K562 (cell line): ENCODE data around the gene UBE2O. TPM values are rescaled to one million over a fixed set of nuclear protein-coding genes. Genes with fewer than 3 reads are reported as not detected.
A peak's percentile ranks its signal among the peaks of the same experiment; 100 is the strongest.

Source experiments
- ATAC-seq: fragments of 200-7000 bp; cut with Tn5 transposase; 3 replicates; pipeline ENCODE4 v1.9.1; 2020; ENCODE audit warnings: moderate library complexity
- BruUV-seq: library from RNA; stranded (reverse); fragments of 400-500 nt; replicated peaks from 2 replicates; lab custom pipeline; 2021; lab: Mats Ljungman, UMichigan
- CTCF ChIA-PET: fragments of 300-600 bp; formaldehyde crosslinking; extraction: SDS; loops from one replicate; lab custom pipeline; 2021; ENCODE audit warnings: low intra/inter-chr PET ratio; lab: Yijun Ruan, JAX
- POLR2A ChIA-PET: fragments of 300-600, 350-650 bp; sonication (Branson Sonifier 250); formaldehyde crosslinking; extraction: SDS; loops from one replicate; lab custom pipeline; 2021; ENCODE audit warnings: antibody characterized with exemption, inconsistent platforms; lab: Yijun Ruan, JAX
- DNase-seq, 4 experiments: peaks; one replicate each; pipeline versions ENCODE4 v3.0.0 to v3.0.0-alpha.2; 2011 to 2018; ENCODE audit warnings: low spot score in 3 of 4, mixed read lengths in 3 of 4; ENCODE audit errors: extremely low read depth in 1 of 4
- FAIRE-seq: peaks from 2 replicates; lab custom pipeline; 2011; peaks lifted over from hg19 to GRCh38; lab: Jason Lieb, UNC
- H2AFZ ChIP-seq: 2 replicates; pipeline ENCODE4 v1.6.0; 2011; ENCODE audit warnings: low read depth, low read length, control low read depth, inconsistent platforms
- H3K27ac ChIP-seq: fragments of 200-600 bp; 3 replicates; pipeline ENCODE4 v1.8.0; 2011; ENCODE audit warnings: low read depth, mild to moderate bottlenecking, control low read depth, inconsistent platforms, low read length, moderate library complexity, mixed read lengths; ENCODE audit errors: extremely low read depth
- H3K27me3 ChIP-seq, 2 experiments: fragments of 300-600 bp in 1 of 2; 2 replicates in 1 of 2; 3 replicates in 1 of 2; pipeline versions ENCODE4 v1.6.0 to v1.8.0; 2011; ENCODE audit warnings: inconsistent platforms in 2 of 2, low read length in 2 of 2, mild to moderate bottlenecking in 1 of 2, mixed read lengths in 1 of 2, moderate library complexity in 1 of 2; ENCODE audit not compliant: control insufficient read depth in 2 of 2, insufficient read depth in 2 of 2
- H3K36me3 ChIP-seq: fragments of 300-600 bp; 3 replicates; pipeline ENCODE4 v1.8.0; 2011; ENCODE audit warnings: mild to moderate bottlenecking, low read length, inconsistent platforms; ENCODE audit not compliant: control insufficient read depth, insufficient read depth
- H3K4me1 ChIP-seq, 2 experiments: fragments of 200-600 bp in 1 of 2; replicated peaks in 1 of 2; 2 replicates in 1 of 2; 3 replicates in 1 of 2; pipeline versions ENCODE4 v1.5.1 to v1.8.0; 2011; ENCODE audit warnings: inconsistent platforms in 2 of 2, low read length in 2 of 2, mild to moderate bottlenecking in 1 of 2, mixed read lengths in 1 of 2, moderate library complexity in 1 of 2; ENCODE audit not compliant: control insufficient read depth in 2 of 2, insufficient read depth in 2 of 2
- H3K4me2 ChIP-seq: 2 replicates; pipeline ENCODE4 v1.6.1; 2011; ENCODE audit warnings: low read length, control low read depth, inconsistent platforms, mixed read lengths; ENCODE audit not compliant: insufficient read depth
- H3K4me3 ChIP-seq: fragments of 200-600 bp; sonication (generic), shearing (Covaris generic); 2 replicates; pipeline ENCODE4 v1.5.1; 2016; ENCODE audit warnings: control low read depth, inconsistent platforms
- H3K79me2 ChIP-seq: fragments of 200-600 bp; 3 replicates; pipeline ENCODE4 v1.8.0; 2011; ENCODE audit warnings: low read length, inconsistent platforms; ENCODE audit not compliant: control insufficient read depth, insufficient read depth
- H3K9ac ChIP-seq, 2 experiments: 2 replicates each; pipeline versions ENCODE4 v1.6.0 to v1.6.1; 2011; ENCODE audit warnings: low read depth in 2 of 2, low read length in 2 of 2, control low read depth in 1 of 2, inconsistent platforms in 1 of 2, mild to moderate bottlenecking in 1 of 2, mixed read lengths in 1 of 2; ENCODE audit not compliant: insufficient read depth in 1 of 2
- H3K9me1 ChIP-seq: one replicate; pipeline ENCODE4 v1.6.0; 2011; ENCODE audit warnings: inconsistent platforms, mild to moderate bottlenecking, low read length, moderate library complexity; ENCODE audit not compliant: control insufficient read depth, insufficient read depth
- H3K9me3 ChIP-seq: replicated peaks from 2 replicates; pipeline ENCODE4 v1.5.1; 2011; ENCODE audit warnings: low read depth, low read length, inconsistent platforms; ENCODE audit not compliant: control insufficient read depth, insufficient read depth
- H4K20me1 ChIP-seq: replicated peaks from 2 replicates; pipeline ENCODE4 v1.6.1; 2011; ENCODE audit warnings: low read length, inconsistent platforms, mixed read lengths; ENCODE audit not compliant: control insufficient read depth, insufficient read depth
- CEBPG ChIP-seq, 3 experiments: fragments of 200-800 bp in 1 of 3; sonication (Bioruptor generic) in 1 of 3; sonication (generic) in 1 of 3; formaldehyde crosslinking in 1 of 3; IDR thresholded peaks in 2 of 3; conservative IDR thresholded peaks in 1 of 3; 2 replicates each; pipeline versions ENCODE4 v1.6.1 to v1.8.0; 2016 to 2022; ENCODE audit warnings: missing compliant biosample characterization in 2 of 3, missing genetic modification characterization in 2 of 3, mild to moderate bottlenecking in 1 of 3, missing genetic modification reagents in 1 of 3
- ERF ChIP-seq: fragments of 450-650 bp; formaldehyde crosslinking; IDR thresholded peaks from 2 replicates; pipeline ENCODE4 v1.4.0; 2020; ENCODE audit warnings: mild to moderate bottlenecking, mixed read lengths
- HBP1 ChIP-seq: fragments of 450-650 bp; formaldehyde crosslinking; IDR thresholded peaks from 2 replicates; pipeline ENCODE4 v1.4.0; 2022; ENCODE audit warnings: missing genetic modification characterization
- LEF1 ChIP-seq: fragments of 450-650 bp; IDR thresholded peaks from 2 replicates; pipeline ENCODE4 v1.6.1; 2016; ENCODE audit warnings: mild to moderate bottlenecking
- NR2C2 ChIP-seq, 2 experiments: fragments of 200-800 bp in 1 of 2; sonication (Bioruptor generic) in 1 of 2; sonication (generic) in 1 of 2; formaldehyde crosslinking in 1 of 2; IDR thresholded peaks; 2 replicates each; pipeline versions ENCODE4 v1.6.1 to v1.8.0; 2016 to 2022; ENCODE audit warnings: mild to moderate bottlenecking in 1 of 2, missing compliant biosample characterization in 1 of 2, missing genetic modification characterization in 1 of 2, missing genetic modification reagents in 1 of 2
- SFPQ ChIP-seq: fragments of 200-400 bp; formaldehyde crosslinking; IDR thresholded peaks from 2 replicates; pipeline ENCODE4 v1.6.1; 2017; ENCODE audit warnings: mild to moderate bottlenecking, low read depth, low read length, moderate library complexity
- WGBS: fragments of 100-300 bp; shearing (Covaris generic); methylation state at CpG from one replicate; pipeline ENCODE4 v1.1.6; 2016; ENCODE audit warnings: low coverage, mixed read lengths; ENCODE audit not compliant: insufficient coverage; ENCODE audit errors: missing lambda C conversion rate; 5-methylcytosine and 5-hydroxymethylcytosine counted together
- in situ Hi-C: fragments of 300-500 bp; cut with MboI; formaldehyde crosslinking; loops from 4 replicates; pipeline ENCODE4 v1.15.0; 2018; ENCODE audit warnings: inconsistent platforms, mixed read lengths
- intact Hi-C: fragments of 100-400 bp; cut with micrococcal nuclease; formaldehyde crosslinking; loops from 2 replicates; pipeline ENCODE4 v1.14.2; 2022
- polyA plus RNA-seq, 8 experiments: library from polyadenylated mRNA; depleted of rRNA in 4 of 8; stranded (reverse) in 5 of 8; unstranded in 3 of 8; fragments of >200 nt; fragmentation: Nextera tagmentation in 2 of 8; fragmentation: Illumina TruSeq in 1 of 8; extraction: Ambion mirVana in 2 of 8; extraction: Trizol in 1 of 8; gene quantifications; 2 replicates each; pipeline versions ENCODE4 v1.2.1 to v1.2.3, GENCODE V29; 2011 to 2014; ENCODE audit warnings: inconsistent platforms in 1 of 8, missing spikeins in 1 of 8
- total RNA-seq, 7 experiments: library from RNA; depleted of rRNA in 6 of 7; stranded (reverse); fragments of >200 nt in 6 of 7; fragmentation: Illumina TruSeq in 2 of 7; extraction: Trizol in 2 of 7; gene quantifications; 2 replicates each; pipeline versions ENCODE4 v1.2.1 to v1.2.3, GENCODE V29; 2011 to 2021; ENCODE audit warnings: low replicate concordance in 1 of 7
- TF ChIP-seq, protein P1 (sequence below): fragments of 450-650 bp; IDR thresholded peaks from one replicate; pipeline ENCODE4 v1.6.1; 2018; ENCODE audit warnings: mild to moderate bottlenecking, moderate library complexity; ENCODE audit not compliant: partially characterized antibody

Gene UBE2O
- total and polyA plus RNA-seq, 9 of the 15 experiments (the other 6 are each of a cell fraction or from before 2014, with no cell fraction given), result 1.6 to 39.7 (median 13.3) TPM

- 93% methylated on average over 9 of the region's 19 CpGs for WGBS
- POLR2A ChIA-PET, result interaction anchor here (0.6 kb wide), 4 partner anchors 126 to 1121 kb away, joined by 3 to 4 read pairs (median 3); partner anchors contain the start of gene GGA3
- DNase-seq (no peak), ATAC-seq (no peak), FAIRE-seq (no peak)
- no peak overlapping the region for H3K4me3 ChIP-seq
- H4K20me1 ChIP-seq, result no peaks in the 10 kb centered on the region
- peaks cover 31% of the 10 kb centered on the region for H3K79me2 ChIP-seq
- peaks cover 16 to 58% of the 10 kb centered on the region in 2 experiments for H3K4me1 ChIP-seq
- in situ Hi-C loops (no loop called here), intact Hi-C loops (no loop called here)
- H3K4me2 ChIP-seq, result no peak overlapping the region
- TF ChIP-seq, protein P1, sequence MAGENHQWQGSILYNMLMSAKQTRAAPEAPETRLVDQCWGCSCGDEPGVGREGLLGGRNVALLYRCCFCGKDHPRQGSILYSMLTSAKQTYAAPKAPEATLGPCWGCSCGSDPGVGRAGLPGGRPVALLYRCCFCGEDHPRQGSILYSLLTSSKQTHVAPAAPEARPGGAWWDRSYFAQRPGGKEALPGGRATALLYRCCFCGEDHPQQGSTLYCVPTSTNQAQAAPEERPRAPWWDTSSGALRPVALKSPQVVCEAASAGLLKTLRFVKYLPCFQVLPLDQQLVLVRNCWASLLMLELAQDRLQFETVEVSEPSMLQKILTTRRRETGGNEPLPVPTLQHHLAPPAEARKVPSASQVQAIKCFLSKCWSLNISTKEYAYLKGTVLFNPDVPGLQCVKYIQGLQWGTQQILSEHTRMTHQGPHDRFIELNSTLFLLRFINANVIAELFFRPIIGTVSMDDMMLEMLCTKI, result no peak
- TF ChIP-seq ERF (CRISPR knock-in tag) (no peak), SFPQ (no peak), HBP1 (CRISPR knock-in tag) (no peak), NR2C2 (CRISPR knock-in tag; IDR thresholded peaks at IDR 0.05) (no peak), NR2C2 (tag; IDR thresholded peaks at IDR 0.05) (no peak), CEBPG (CRISPR knock-in tag; IDR thresholded peaks at IDR 0.05) (no peak), CEBPG (tag; conservative IDR thresholded peaks at IDR 0.05 in 1 of 2, IDR thresholded peaks at IDR 0.05 in 1 of 2) (no peak), LEF1 (no peak)
- CTCF ChIA-PET, result no interaction called here
- no TSS peak for BruUV-seq
- H3K27me3 ChIP-seq, result no peaks in the 10 kb centered on the region
- H3K9ac ChIP-seq, result peak overlapping the region in 1 of 2 experiments; percentile 6; a peak in 1 of 4 replicates
- no peak overlapping the region for H3K27ac ChIP-seq
- H3K9me3 ChIP-seq, result no peaks in the 10 kb centered on the region
- no peak overlapping the region for H2AFZ ChIP-seq
- H3K9me1 ChIP-seq, result no peaks in the 10 kb centered on the region
- H3K36me3 ChIP-seq, result peaks cover 6% of the 10 kb centered on the region; the same call in 1 of the 3 replicates
These were observed 71.2 kb downstream of the UBE2O start for GRCh38 chr17:76381633-76382350.
